HG02588 (cell line): ENCODE data around the gene ALPP.
"Not testable (repeated sequence)": the region's sequence is repeated elsewhere in the genome, so short reads cannot be mapped to it uniquely, and the experiment has no call there.

Experiments used
- ATAC-seq: cut with Tn5 transposase; IDR thresholded peaks from one replicate; pipeline ENCODE4 v1.9.1; 2021; ENCODE audit warnings: mild to moderate bottlenecking, moderate library complexity; ENCODE audit not compliant: unreplicated experiment

ALPP gene

GRCh38 chr2:232378735-232379151 is at the start of gene ALPP:
Gene ALPP (plus strand): TSS chr2:232378751. CDS start chr2:232378803, 52 bp downstream.
- not testable (repeated sequence) for ATAC-seq

- no peak for ATAC-seq
Measured at GRCh38 chr2:232329716-232330067, 48.9 kb upstream of the ALPP start.

DNA sequence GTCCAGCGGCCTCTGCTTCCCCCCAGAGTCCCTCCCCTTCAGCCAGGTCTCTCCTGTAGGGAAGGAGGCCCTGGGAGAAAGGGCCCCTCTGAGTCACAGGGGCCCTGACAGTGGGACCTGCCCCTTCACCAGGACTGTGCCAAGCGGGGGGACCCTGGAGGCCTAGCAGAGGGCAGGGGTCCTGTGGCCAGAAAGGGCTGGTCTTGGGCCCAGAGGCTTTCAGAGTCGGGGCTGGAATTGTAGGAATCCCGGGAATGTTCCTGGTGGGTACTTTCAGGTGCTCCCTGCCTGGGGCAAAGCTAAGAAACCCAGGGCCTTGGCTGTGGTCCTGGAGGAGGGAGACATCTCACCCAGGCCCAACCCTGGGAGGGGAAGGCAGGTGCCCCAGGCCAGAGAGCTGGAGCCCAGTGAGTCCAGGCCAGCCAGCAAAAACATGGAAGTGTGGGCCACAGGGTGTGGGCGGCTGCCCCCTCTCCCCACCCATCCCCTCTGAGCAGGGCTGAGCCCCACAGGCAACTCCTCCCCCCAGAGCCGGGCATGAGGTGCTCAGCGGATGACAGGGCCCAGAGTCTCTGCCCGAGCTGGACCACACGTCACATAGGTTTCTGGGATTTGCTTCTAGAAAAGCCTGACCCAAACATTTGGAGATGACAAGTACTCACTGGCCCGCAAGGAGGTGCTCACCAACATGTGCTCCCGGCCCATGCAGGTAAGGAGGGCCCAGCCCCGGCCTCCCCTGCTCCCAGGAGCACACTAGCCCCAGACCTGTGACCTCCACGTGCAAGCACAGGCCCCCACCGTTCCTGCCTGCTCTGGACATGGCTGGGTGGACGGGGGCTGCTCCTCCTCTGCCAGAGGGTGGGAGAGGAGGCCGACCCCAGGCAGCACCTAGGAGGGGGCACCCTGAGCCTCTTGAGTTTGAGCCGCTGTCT is 48.2 kb upstream of the ALPP start:
- ATAC-seq, result no peak

DNA sequence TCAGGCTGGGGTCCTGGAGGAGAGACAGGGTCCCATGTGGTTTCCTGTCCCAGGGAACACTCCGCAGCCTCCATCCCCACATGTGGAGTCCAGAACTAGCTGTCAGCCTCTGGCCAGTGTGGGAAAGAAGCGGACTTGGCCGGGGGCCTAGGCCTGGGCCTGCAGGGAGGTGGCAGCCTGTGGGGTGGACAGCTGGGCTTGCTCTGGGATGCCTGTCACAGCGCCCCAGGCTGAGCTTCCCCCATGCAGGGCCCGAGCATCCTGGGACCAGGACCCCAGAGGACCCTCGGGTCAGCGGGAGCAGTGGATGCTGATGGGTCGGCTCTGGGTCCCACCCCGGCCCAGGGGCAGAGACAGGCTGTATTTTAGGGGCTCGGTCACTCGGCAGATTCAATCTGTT is 47.5 kb upstream of the ALPP start:
- ATAC-seq, result not testable (repeated sequence)

DNA sequence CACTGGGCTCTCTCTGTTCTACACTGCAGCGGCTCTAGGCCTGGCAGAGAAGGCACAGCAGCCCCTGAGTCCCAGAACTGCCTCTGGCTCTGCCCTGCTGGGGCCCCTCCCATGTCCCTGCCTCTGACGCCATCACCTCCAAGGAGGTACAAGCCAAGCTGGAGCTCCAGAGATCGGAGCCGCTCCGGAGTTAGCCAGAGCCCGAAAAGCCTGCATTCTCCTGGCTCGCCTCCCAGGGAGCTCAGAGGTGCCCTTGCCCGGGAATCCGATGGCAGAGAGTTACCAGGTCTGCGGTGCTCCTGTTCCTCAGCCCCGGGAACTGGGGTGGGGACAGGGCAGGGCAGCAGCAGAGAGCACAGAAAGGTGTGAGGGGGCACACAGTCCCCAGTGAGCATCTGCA is 46.9 kb upstream of the ALPP start:
- not testable (repeated sequence) for ATAC-seq

DNA sequence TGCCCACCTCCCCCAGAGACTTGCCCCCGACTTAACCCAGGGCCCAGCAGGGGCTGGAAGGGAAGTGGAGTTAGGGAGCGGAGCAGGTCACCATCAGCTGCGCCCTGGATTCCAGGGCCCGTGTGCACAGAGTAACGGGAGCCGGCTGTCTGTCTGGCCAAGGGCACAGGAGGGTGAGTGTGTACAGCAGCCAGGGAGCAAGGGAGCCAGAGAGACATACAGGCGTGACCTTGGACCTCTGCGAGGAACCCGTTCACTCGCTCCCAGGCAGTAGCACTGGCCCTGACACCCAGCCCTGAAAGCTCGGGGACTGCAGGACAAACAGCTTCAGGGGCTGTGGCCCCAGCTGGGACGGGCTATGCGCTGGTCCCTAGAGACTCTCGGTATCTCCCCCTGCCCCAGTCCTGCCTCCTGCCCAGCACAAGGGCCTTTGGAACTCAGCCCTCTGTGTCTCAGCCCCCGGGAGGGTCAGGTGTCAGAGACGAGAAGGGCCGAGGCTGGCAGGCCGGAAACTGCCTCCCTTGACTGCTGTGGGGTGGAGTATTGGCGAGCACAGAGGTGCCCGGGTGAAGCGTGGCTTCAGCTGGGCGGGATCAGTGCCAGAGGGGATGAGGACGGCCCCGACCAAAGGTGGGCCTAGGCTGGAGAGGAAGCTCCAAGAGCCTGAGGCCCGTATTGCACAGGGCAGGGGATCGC is 46.2 kb upstream of the ALPP start:
- ATAC-seq, result not testable (repeated sequence)

GRCh38 chr2:232332940-232333259 is 45.7 kb upstream of the ALPP start:
- ATAC-seq, result no peak

GRCh38 chr2:232333361-232334135 is 45.0 kb upstream of the ALPP start:
- ATAC-seq, result no peak

GRCh38 chr2:232334136-232334884 is 44.2 kb upstream of the ALPP start:
- ATAC-seq, result not testable (repeated sequence)

DNA sequence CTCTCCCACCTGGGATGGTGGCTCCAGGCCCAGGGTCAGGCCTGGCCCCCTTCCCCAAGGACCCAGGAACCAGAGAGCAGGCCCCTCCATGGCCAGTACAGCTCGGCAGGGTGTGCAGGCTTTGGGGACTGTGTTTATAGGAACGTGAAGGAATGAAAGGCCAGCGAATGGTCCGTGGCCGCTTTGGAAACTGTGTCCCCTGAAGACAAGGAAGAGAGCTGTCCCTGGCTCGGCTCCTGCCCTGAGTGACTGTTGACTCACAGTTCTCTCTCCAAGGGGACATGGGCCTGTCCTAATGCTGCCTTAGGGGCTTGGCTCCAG is 43.7 kb upstream of the ALPP start:
- ATAC-seq, result not testable (repeated sequence)

DNA sequence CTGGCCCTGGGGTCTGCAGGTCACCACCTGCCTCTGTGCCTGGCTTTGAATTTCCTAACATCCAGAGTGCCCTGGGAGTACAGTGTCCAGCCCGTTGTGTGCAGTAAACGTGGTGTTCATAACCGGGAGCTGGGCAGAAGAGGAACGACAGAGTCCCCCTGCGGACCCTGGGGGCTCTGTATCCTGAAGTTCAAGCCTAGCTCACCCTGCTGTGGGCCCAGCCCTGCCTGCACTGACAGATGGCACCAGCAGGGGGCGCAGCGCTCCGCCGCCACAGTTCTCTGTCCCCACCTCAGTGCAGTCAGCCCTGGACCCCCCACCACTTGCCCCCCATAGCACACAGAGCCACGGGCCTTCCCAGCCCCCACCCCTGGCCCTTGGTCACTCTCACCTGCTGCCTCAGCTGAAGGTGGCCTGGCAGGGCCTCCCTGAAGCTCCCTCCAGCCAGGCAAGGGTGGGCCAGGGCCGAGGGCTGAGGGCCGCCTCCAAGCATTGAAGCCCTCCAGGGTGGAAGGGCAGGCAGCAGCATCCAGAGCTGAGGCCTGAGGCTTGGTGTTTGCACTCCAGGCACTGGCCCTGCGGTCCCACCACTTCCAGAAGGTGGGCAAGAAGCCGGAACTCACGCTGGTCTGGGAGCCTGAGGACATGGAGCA is 43.2 kb upstream of the ALPP start:
- not testable (repeated sequence) for ATAC-seq

GRCh38 chr2:232335859-232336215 is 42.7 kb upstream of the ALPP start:
- no peak for ATAC-seq

GRCh38 chr2:232336241-232336736 is 42.3 kb upstream of the ALPP start:
- ATAC-seq, result no peak

GRCh38 chr2:232336981-232337720 is 41.4 kb upstream of the ALPP start:
- no peak for ATAC-seq

DNA sequence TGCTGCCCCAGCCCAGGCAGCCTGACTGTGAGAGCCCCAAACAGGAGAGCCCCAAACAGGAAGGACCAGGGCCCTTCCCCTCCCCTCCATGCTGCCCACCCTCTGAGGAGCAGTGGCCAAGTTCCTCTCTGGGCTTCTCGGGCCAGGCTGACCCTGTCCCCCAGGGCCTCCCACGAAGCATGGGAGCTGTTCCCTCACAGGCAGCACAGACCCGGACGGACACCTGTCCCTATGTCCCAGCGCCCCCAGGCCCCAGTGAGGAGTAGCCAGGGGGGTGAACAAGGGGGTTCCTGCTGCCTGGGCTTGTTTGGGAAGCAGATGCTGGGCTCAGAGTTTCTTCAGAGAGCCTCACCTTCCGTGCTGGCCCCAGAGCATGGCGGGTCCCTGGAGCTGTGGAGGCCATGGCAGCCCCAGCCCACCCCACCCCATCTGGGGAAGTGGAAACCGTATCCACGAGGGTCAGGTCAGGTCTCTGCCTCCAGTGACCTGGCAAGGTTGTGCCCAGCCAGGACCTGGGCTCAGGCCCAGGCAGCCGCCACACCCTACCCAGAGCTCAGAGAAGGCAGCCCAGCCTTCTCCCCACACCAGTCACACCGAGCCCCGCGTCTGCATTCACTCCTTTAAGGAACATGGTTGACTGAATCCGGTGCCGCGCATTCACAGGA is 40.3 kb upstream of the ALPP start:
- not testable (repeated sequence) for ATAC-seq

- no peak for ATAC-seq
Measured at GRCh38 chr2:232338759-232339106, 39.8 kb upstream of the ALPP start.

DNA sequence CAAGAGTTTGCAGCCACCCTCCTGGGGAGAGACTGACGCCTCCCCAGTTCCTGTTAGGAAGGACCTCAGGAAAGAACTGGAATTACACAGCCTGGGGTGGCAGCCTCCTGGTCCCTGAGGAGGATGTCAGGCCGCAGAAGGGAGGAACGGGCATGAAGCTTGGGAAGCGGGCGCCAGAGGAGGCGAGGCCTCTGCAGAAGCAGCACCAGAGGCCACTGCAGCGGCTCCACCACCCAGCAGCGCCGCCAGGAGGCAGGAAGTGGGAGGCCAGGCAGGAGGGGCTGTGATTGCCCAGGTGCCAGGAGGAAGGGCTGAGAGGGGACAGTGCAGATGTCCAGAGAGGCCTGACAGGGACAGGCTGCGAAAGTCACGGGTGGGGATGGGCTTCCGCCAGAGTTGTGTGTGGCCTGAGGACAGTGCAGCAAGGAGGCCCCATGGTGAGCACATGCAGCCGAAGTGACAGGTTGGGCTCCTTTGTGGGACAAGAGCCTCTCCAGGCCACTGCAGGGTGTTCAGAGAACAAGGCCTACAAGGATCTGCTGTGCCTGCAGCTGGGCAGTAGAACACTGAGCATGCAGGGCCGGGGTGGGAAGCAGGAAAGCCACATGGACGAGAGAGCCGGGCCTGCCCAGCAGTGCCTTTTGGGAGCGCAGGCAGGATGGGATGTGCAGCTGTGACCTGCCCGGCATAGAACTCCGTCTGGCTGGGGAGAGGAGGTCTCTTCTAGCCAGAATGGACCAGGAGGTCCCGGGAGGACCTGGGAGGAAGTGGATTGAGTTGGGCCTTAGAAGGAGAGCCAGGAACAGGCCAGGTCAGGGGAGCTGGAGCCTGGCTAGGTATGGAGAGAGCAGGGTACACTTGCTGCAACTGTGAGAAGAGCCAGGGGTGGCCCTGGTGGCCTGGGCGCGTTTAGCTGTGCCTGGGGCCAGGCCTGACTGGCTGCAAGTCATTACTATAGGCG is 39.1 kb upstream of the ALPP start:
- no peak for ATAC-seq
